HEK293 (cell line): Measurements from ENCODE around the gene PPP6C.
A peak's percentile ranks its signal among the peaks of the same experiment; 100 is the strongest.

ENCODE experiments used
- CTCF ChIA-PET: fragments of 350-600 bp; formaldehyde crosslinking; extraction: SDS; loops from one replicate; lab custom pipeline; 2021; ENCODE audit warnings: antibody characterized with exemption; lab: Yijun Ruan, JAX
- POLR2A ChIA-PET: fragments of 300-600 bp; formaldehyde crosslinking; extraction: SDS; loops from one replicate; lab custom pipeline; 2020; ENCODE audit warnings: antibody characterized with exemption, inconsistent platforms; lab: Yijun Ruan, JAX
- H3K27ac ChIP-seq: fragments of 200-500 bp; sonication (Bioruptor generic); 2 replicates; pipeline ENCODE4 v1.5.1; 2014; ENCODE audit warnings: low read depth, low read length, control low read depth, inconsistent platforms; ENCODE audit errors: extremely low read depth
- H3K36me3 ChIP-seq, 2 experiments: fragments of 200-500 bp in 1 of 2; sonication (Bioruptor generic) in 1 of 2; 1 replicate in 1 of 2; 2 replicates in 1 of 2; pipeline ENCODE4 v1.5.1; 2014 to 2017; ENCODE audit warnings: inconsistent platforms in 2 of 2, low read length in 2 of 2; ENCODE audit not compliant: control insufficient read depth in 2 of 2, insufficient read depth in 1 of 2
- H3K4me1 ChIP-seq: fragments of 200-500 bp; sonication (Bioruptor generic); 2 replicates; pipeline ENCODE4 v1.5.1; 2014; ENCODE audit warnings: mild to moderate bottlenecking, low read length, inconsistent platforms; ENCODE audit not compliant: control insufficient read depth, insufficient read depth
- H3K4me3 ChIP-seq: 2 replicates; pipeline ENCODE4 v1.5.1; 2011; ENCODE audit warnings: low read depth, mild to moderate bottlenecking, control low read depth, low read length, moderate library complexity
- H3K9me3 ChIP-seq: fragments of 200-500 bp; sonication (Bioruptor generic); 2 replicates; pipeline ENCODE4 v1.5.1; 2014; ENCODE audit warnings: low read depth, low read length, inconsistent platforms; ENCODE audit not compliant: control insufficient read depth, insufficient read depth
- GFI1B ChIP-seq: fragments of 450-650 bp; formaldehyde crosslinking; IDR thresholded peaks from 2 replicates; pipeline ENCODE4 v1.5.1; 2016; ENCODE audit warnings: missing biosample characterization, missing genetic modification characterization
- GLIS1 ChIP-seq: fragments of 450-650 bp; formaldehyde crosslinking; IDR thresholded peaks from 2 replicates; pipeline ENCODE4 v1.5.1; 2016; ENCODE audit warnings: missing biosample characterization, missing genetic modification characterization
- KLF16 ChIP-seq: fragments of 450-650 bp; formaldehyde crosslinking; IDR thresholded peaks from 2 replicates; pipeline ENCODE4 v1.5.1; 2017; ENCODE audit warnings: missing biosample characterization, missing genetic modification characterization
- SP3 ChIP-seq: fragments of 450-650 bp; formaldehyde crosslinking; IDR thresholded peaks from 2 replicates; pipeline ENCODE4 v1.5.1; 2016; ENCODE audit warnings: missing biosample characterization, missing genetic modification characterization
- SP7 ChIP-seq: fragments of 450-650 bp; formaldehyde crosslinking; IDR thresholded peaks from 2 replicates; pipeline ENCODE4 v1.5.1; 2016; ENCODE audit warnings: missing biosample characterization, missing genetic modification characterization
- ZBTB17 ChIP-seq: fragments of 450-650 bp; formaldehyde crosslinking; IDR thresholded peaks from 2 replicates; pipeline ENCODE4 v1.5.1; 2016; ENCODE audit warnings: missing biosample characterization, missing genetic modification characterization
- ZEB2 ChIP-seq: fragments of 450-650 bp; formaldehyde crosslinking; IDR thresholded peaks from 2 replicates; pipeline ENCODE4 v1.5.1; 2016; ENCODE audit warnings: missing biosample characterization, missing genetic modification characterization
- ZFHX2 ChIP-seq: fragments of 450-650 bp; formaldehyde crosslinking; conservative IDR thresholded peaks from 2 replicates; pipeline ENCODE4 v1.5.1; 2016; ENCODE audit warnings: missing biosample characterization, missing genetic modification characterization
- ZNF10 ChIP-seq: fragments of 450-650 bp; formaldehyde crosslinking; IDR thresholded peaks from 2 replicates; pipeline ENCODE4 v1.5.1; 2017; ENCODE audit warnings: missing biosample characterization, missing genetic modification characterization
- ZNF2 ChIP-seq: fragments of 450-650 bp; formaldehyde crosslinking; IDR thresholded peaks from 2 replicates; pipeline ENCODE4 v1.5.1; 2016; ENCODE audit warnings: missing biosample characterization, missing genetic modification characterization
- ZNF335 ChIP-seq: fragments of 450-650 bp; formaldehyde crosslinking; conservative IDR thresholded peaks from 2 replicates; pipeline ENCODE4 v1.5.1; 2016; ENCODE audit warnings: missing biosample characterization, missing genetic modification characterization
- ZNF423 ChIP-seq: fragments of 450-650 bp; formaldehyde crosslinking; IDR thresholded peaks from 2 replicates; pipeline ENCODE4 v1.5.1; 2016; ENCODE audit warnings: missing biosample characterization, missing genetic modification characterization
- ZNF426 ChIP-seq: fragments of 450-650 bp; formaldehyde crosslinking; IDR thresholded peaks from 2 replicates; pipeline ENCODE4 v1.5.1; 2017; ENCODE audit warnings: missing biosample characterization, missing genetic modification characterization, mild to moderate bottlenecking, inconsistent platforms, moderate library complexity
- ZNF48 ChIP-seq: fragments of 450-650 bp; formaldehyde crosslinking; IDR thresholded peaks from 2 replicates; pipeline ENCODE4 v1.5.1; 2016; ENCODE audit warnings: missing biosample characterization, missing genetic modification characterization
- ZNF514 ChIP-seq: fragments of 450-650 bp; formaldehyde crosslinking; IDR thresholded peaks from 2 replicates; pipeline ENCODE4 v1.5.1; 2016; ENCODE audit warnings: missing biosample characterization, missing genetic modification characterization
- ZNF530 ChIP-seq: fragments of 450-650 bp; formaldehyde crosslinking; IDR thresholded peaks from 2 replicates; pipeline ENCODE4 v1.5.1; 2016; ENCODE audit warnings: low read depth, missing biosample characterization, missing genetic modification characterization
- ZNF660 ChIP-seq: fragments of 450-650 bp; IDR thresholded peaks from 2 replicates; pipeline ENCODE4 v1.5.1; 2018; ENCODE audit warnings: missing biosample characterization, mild to moderate bottlenecking, missing genetic modification characterization
- ZNF76 ChIP-seq: fragments of 450-650 bp; formaldehyde crosslinking; IDR thresholded peaks from 2 replicates; pipeline ENCODE4; 2016; ENCODE audit warnings: low read depth, missing biosample characterization, missing genetic modification characterization, borderline replicate concordance
- ZNF768 ChIP-seq: fragments of 450-650 bp; formaldehyde crosslinking; IDR thresholded peaks from 2 replicates; pipeline ENCODE4 v1.5.1; 2018; ENCODE audit warnings: missing biosample characterization, mild to moderate bottlenecking, missing genetic modification characterization
- ZSCAN30 ChIP-seq: fragments of 450-650 bp; IDR thresholded peaks from 2 replicates; pipeline ENCODE4 v1.5.1; 2018; ENCODE audit warnings: missing biosample characterization, mild to moderate bottlenecking, missing genetic modification characterization, moderate library complexity
- ZXDB ChIP-seq: fragments of 450-650 bp; formaldehyde crosslinking; IDR thresholded peaks from 2 replicates; pipeline ENCODE4 v1.5.1; 2016; ENCODE audit warnings: missing biosample characterization, missing genetic modification characterization
- TF ChIP-seq, protein P1 (sequence below): fragments of 450-650 bp; formaldehyde crosslinking; IDR thresholded peaks from 2 replicates; pipeline ENCODE4 v1.5.1; 2017; ENCODE audit warnings: missing biosample characterization, missing genetic modification characterization
- TF ChIP-seq, protein P2 (sequence below): fragments of 450-650 bp; formaldehyde crosslinking; IDR thresholded peaks from 2 replicates; pipeline ENCODE4 v1.5.1; 2016; ENCODE audit warnings: missing biosample characterization, missing genetic modification characterization
- TF ChIP-seq, protein P3 (sequence below): fragments of 450-650 bp; formaldehyde crosslinking; IDR thresholded peaks from 2 replicates; pipeline ENCODE4 v1.5.1; 2016; ENCODE audit warnings: missing biosample characterization, missing genetic modification characterization
- TF ChIP-seq, protein P4 (sequence below): fragments of 450-650 bp; formaldehyde crosslinking; IDR thresholded peaks from 2 replicates; pipeline ENCODE4 v1.5.1; 2016; ENCODE audit warnings: missing biosample characterization, missing genetic modification characterization

The PPP6C gene

DNA sequence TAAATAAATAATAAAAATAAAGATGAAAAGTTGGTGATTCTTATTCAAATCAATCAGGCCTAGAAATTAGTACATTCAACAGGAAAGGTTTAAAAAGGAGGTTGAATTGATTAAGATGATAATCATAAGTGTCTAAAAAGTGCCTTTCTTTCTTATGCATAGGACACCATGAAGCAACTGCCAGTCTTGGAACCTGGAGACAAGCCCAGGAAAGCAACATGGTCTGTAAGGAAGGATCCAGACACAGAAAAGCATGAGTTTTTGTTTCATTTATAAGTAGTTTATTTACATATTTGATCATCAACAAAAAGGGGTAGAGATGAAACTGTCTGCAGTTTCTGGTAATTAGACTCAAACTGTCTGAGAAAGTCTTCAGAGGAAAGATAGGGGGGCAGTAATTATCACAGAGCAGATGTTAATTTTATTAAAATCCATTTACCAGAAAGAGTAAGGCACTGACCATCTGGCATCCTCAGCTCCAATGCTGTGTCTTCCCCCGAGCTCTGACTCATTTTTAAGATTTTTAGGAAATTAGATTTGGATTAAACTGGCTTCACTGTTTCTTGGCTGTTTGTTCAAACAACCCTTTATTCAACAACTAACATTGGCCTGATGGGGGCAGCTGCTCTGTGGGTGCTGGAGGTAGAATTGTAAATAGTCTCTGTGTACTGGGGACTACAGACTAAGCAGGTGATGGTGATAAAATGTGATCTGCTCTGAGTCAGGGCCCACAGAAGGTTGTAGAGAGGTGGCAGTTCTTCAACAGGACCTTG, 13.4 kb upstream of the PPP6C start:
- H3K9me3 ChIP-seq = no peaks in the 10 kb centered on the region
- CTCF ChIA-PET = interaction anchor here (0.6 kb wide), 1 partner anchor 793 kb away, joined by 3 read pairs; no protein-coding TSS in a partner anchor
- POLR2A ChIA-PET = interaction anchor here (4.5 kb wide), 1 partner anchor 38 kb away, joined by 38 read pairs; the partner anchor contains the start of gene HSPA5

DNA sequence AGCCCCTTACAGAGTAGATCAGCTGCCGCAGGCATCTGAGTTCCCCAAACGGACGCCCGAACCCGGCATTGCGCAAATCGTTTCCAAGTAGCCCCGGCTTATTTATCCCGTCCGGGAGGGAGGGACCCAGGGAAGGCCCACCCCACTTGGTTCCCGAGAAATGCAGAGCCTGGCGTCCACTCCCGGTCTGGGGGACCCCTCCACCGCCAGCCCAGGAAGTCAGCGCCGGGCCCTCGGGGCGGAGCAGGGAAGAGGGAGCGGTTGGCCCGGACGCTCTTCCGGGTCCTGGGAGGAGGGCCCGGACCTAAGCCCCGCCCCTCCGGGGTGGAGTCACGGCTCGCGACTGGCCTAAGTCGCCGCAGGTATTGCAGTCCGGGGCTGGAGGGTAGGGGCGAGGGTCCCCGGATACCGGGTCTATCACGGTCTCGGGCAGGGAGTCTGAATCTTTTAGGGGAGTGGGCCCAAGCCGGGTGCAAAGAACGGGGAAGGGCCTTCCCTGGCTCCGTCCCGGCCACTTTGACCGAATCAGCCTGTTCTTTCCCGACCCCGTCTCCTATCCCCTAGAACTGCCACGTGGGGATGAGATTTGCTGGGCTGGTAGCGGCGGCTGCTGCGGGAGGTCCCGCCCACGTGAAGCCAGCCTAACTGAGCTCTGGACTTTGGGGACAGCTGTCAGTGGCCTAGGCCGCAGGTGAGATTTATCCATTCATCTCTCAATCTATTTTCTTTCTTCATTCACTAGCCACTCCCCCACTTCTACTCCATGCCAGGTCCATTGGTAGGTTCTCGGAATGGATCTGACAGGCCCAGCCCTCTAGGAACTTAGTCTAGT, 10.8 kb upstream of the PPP6C start, which contains the start of gene RABEPK:
Gene RABEPK (plus strand): TSS at position 327 of the 832 bp plus-strand sequence. CDS start 2,472 bp downstream, outside the sequence.
- H3K9me3 ChIP-seq = no peaks in the 10 kb centered on the region
- H3K27ac ChIP-seq = peak within 1 kb of the TSS; percentile 44; the same call in 1 of the 2 replicates
- H3K4me3 ChIP-seq = peak within 1 kb of the TSS; percentile 86
- CTCF ChIA-PET = interaction anchor here (0.9 kb wide), 1 partner anchor 429 kb away, joined by 9 read pairs; the partner anchor contains the start of gene NR6A1
- POLR2A ChIA-PET = interaction anchor here (0.5 to 4.5 kb wide), 10 partner anchors 9 to 345 kb away, joined by 3 to 38 read pairs (median 4); partner anchors contain the start of genes HSPA5, PPP6C and SCAI
- peaks cover 0 to 16% of the 10 kb centered on the region in 2 experiments; a peak in 2 of 3 replicates for H3K36me3 ChIP-seq
- H3K4me1 ChIP-seq = 0 out of 2 replicates have a peak, but pooled peaks cover 3% of the 10 kb centered on the region
- TF ChIP-seq ZEB2 (tag by site-specific recombination) (peak; percentile 79; the same call in 1 of the 2 replicates), ZNF423 (tag by site-specific recombination) (no peak), SP7 (tag by site-specific recombination) (0 out of 2 replicates have a peak, but pooled peaks have one; percentile 17), ZNF2 (tag by site-specific recombination) (0 out of 2 replicates have a peak, but pooled peaks have one; percentile 14), ZFHX2 (tag by site-specific recombination) (0 out of 2 replicates have a peak, but pooled peaks have one; percentile 62), ZNF514 (no peak), ZNF335 (peak; percentile 75), GLIS1 (tag by site-specific recombination) (peak; percentile 60; the same call in 1 of the 2 replicates), ZNF768 (tag by site-specific recombination) (no peak), ZNF426 (tag by site-specific recombination) (no peak), ZNF530 (tag by site-specific recombination) (no peak), ZNF48 (no peak), ZXDB (tag by site-specific recombination) (peak; percentile 44), ZBTB17 (tag by site-specific recombination) (peak; percentile 60), ZNF76 (0 out of 2 replicates have a peak, but pooled peaks have one; percentile 18), GFI1B (tag by site-specific recombination) (0 out of 2 replicates have a peak, but pooled peaks have one; percentile 20), KLF16 (tag by site-specific recombination) (peak; percentile 66), SP3 (peak; percentile 90)
- TF ChIP-seq, protein P1, sequence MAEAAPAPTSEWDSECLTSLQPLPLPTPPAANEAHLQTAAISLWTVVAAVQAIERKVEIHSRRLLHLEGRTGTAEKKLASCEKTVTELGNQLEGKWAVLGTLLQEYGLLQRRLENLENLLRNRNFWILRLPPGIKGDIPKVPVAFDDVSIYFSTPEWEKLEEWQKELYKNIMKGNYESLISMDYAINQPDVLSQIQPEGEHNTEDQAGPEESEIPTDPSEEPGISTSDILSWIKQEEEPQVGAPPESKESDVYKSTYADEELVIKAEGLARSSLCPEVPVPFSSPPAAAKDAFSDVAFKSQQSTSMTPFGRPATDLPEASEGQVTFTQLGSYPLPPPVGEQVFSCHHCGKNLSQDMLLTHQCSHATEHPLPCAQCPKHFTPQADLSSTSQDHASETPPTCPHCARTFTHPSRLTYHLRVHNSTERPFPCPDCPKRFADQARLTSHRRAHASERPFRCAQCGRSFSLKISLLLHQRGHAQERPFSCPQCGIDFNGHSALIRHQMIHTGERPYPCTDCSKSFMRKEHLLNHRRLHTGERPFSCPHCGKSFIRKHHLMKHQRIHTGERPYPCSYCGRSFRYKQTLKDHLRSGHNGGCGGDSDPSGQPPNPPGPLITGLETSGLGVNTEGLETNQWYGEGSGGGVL (tag by site-specific recombination) = no peak
- TF ChIP-seq, protein P2, sequence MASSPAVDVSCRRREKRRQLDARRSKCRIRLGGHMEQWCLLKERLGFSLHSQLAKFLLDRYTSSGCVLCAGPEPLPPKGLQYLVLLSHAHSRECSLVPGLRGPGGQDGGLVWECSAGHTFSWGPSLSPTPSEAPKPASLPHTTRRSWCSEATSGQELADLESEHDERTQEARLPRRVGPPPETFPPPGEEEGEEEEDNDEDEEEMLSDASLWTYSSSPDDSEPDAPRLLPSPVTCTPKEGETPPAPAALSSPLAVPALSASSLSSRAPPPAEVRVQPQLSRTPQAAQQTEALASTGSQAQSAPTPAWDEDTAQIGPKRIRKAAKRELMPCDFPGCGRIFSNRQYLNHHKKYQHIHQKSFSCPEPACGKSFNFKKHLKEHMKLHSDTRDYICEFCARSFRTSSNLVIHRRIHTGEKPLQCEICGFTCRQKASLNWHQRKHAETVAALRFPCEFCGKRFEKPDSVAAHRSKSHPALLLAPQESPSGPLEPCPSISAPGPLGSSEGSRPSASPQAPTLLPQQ (tag by site-specific recombination) = peak; percentile 54; the same call in 1 of the 2 replicates
- TF ChIP-seq, protein P3, sequence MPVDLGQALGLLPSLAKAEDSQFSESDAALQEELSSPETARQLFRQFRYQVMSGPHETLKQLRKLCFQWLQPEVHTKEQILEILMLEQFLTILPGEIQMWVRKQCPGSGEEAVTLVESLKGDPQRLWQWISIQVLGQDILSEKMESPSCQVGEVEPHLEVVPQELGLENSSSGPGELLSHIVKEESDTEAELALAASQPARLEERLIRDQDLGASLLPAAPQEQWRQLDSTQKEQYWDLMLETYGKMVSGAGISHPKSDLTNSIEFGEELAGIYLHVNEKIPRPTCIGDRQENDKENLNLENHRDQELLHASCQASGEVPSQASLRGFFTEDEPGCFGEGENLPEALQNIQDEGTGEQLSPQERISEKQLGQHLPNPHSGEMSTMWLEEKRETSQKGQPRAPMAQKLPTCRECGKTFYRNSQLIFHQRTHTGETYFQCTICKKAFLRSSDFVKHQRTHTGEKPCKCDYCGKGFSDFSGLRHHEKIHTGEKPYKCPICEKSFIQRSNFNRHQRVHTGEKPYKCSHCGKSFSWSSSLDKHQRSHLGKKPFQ (tag by site-specific recombination) = no peak
- TF ChIP-seq, protein P4, sequence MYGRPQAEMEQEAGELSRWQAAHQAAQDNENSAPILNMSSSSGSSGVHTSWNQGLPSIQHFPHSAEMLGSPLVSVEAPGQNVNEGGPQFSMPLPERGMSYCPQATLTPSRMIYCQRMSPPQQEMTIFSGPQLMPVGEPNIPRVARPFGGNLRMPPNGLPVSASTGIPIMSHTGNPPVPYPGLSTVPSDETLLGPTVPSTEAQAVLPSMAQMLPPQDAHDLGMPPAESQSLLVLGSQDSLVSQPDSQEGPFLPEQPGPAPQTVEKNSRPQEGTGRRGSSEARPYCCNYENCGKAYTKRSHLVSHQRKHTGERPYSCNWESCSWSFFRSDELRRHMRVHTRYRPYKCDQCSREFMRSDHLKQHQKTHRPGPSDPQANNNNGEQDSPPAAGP (tag by site-specific recombination) = peak; percentile 58; the same call in 1 of the 2 replicates

More for the DNA sequence above, 13.4 kb upstream of the PPP6C start:
- peaks cover 0 to 37% of the 10 kb centered on the region in 2 experiments; a peak in 2 of 3 replicates for H3K36me3 ChIP-seq
- 0 out of 2 replicates have a peak, but pooled peaks cover 3% of the 10 kb centered on the region for H3K4me1 ChIP-seq
- peak; percentile 96 for TF ChIP-seq ZNF10 (tag by site-specific recombination)
- no peak for TF ChIP-seq ZSCAN30 (tag by site-specific recombination)
- TF ChIP-seq ZNF660 (tag by site-specific recombination) = peak; percentile 56; the same call in 1 of the 2 replicates
- no peak overlapping the region for H3K4me3 ChIP-seq
- no peak overlapping the region for H3K27ac ChIP-seq
